Measurements from ENCODE around the gene ZNF319.

The ZNF319 gene

DNA sequence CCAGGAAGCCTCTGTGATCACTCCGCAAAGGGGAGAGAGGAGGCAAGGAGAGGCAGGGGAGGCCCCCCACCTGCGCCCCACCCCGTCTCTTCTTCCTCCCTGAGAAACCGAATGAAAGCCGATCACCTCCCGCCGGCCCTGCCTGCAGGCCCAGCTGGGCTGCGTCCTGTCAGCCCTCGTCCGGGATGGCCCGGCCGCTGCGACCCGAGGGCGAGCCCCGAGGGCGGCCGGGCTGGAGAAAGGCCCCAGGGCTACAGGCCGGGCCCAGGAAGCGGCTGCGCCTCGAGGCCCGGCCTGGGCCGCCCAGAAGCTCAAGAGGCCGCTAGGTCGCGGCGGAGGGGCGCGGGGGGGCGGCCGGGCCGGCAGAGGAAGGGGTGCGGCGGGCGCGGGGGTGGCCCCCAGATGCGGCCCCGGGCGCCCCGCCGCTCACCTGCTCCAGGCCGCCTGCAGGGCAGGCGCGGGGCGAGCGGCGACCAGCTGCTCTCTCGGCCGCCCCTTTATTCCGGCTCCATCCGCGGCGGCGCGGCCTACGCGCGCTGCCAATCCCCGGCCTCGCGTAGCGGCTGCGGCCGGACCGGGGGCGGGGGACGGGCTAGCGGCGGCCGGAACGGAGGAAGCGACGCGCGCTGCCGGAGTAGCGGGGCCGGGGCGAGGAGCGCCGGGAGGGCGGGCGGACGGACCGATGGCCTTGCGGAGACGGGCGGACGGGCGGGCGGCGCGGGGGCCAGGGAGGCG, at the start of gene ZNF319:
ZNF319 (minus strand) TSS at position 702 of the 735 bp plus-strand sequence. CDS start 2,407 bp downstream, outside the sequence.
- no peak for FAIRE-seq

DNA sequence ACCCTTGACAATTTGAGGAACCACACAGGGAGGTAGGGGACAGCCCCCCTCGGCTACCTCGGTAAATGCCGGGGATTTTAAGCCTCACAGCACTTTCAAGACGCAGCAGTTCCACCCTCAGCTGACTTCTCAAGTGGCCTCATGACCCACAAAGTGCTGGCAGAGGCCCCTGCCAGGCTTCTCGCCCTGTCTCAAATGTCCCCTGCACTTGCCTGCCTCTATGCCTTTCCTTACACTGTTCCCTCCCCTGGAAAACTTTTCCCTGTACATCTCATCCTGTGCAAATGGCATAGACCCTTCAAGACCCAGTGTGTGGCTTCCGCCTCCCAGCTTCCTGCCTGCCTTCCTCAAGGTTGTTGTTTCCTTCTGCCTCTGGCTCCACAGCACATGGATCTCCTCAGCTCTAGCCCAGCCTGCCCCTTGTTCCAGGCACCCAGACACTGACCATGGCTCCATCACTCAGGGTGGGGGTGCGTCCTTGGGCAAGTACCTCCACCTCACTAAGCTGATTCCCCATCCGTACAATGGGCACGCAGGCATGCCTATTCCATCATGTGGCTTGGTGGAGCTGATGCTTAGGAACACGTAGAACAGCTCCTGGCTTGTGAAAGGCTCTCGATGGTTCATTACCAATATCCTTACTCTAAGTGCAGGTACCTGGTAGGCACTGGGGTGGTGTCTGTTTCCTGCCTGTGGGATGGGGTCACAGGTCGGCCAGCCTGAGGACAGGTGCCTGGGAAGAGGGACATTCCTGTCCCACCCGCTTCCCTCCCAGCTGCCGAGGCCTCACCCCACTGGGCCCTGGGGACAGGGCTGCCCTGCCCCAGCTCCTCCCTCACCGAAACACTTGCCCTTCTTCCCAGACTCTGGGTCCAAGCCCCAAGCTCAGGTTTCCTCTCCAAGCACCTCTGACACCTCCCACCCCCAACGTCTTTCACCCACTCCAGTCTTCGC, 49.0 kb upstream of the ZNF319 start:
- FAIRE-seq, result no peak

- FAIRE-seq, result no peak
Observed at GRCh38 chr16:58048494-58049231, 48.2 kb upstream of the ZNF319 start.

DNA sequence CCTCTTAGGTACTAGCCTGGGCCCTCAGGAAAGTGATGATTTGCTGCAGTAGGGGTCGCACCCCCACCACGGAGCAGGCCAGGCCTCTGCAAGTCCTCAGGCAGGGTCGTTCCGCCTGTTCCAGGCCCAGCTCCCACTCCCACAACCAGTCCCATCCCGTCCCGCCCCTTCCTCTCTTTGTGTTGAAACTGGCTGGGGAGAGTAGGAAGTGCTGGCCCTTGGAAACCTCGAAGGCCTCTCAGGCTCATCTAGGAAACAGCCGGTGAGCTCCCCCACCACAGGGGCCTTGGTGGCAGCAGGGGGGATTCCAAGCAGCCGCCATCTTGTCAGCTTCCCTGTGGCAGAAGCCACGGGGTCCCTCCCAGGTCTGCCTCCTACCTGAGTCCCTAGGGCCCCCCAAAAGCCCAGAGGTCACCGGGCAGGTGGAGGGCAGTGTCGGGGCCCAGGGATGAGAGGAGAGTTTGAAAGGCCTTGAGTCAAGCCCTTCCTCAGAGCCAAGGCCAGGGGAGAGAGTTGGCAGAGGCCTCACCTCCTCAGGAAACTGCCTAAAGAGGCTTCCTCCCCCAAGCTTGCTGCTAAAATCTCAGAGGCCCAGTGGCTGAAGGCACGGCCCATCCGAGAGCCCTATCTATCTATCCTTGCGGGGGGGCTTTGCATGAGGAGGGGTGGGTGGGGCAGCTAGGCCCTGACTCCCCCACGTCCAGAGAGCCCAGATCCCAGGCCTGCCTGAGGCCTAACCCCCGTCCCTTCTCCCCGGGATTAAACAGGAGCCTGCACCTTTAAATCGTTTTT, 47.3 kb upstream of the ZNF319 start:
- FAIRE-seq, result no peak

DNA sequence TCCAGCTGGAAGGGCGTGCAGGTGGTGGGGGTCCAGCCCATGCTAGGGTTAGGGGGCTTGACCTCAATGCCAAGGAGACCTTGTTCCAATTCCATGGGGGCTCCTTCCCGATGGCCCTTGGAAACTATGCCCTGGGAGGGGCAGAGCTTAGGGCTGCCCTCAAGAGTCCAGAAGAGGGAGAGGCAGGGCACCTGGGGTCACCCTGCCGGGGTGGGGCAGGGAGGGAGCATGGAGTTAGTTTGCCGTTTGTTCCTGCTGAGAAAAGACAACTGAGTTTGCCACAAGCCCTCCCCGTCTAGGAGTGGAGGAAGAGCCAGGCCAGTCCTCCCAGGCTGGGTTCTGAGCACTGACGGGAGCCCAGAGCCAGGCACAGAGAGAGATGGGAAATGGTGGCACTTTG, 46.5 kb upstream of the ZNF319 start:
- no peak for FAIRE-seq

GRCh38 chr16:58046054-58046881, 45.8 kb upstream of the ZNF319 start:
- no peak for FAIRE-seq

GRCh38 chr16:58045096-58045495, 44.6 kb upstream of the ZNF319 start:
- no peak for FAIRE-seq

- no peak for FAIRE-seq
Observed at GRCh38 chr16:58044266-58045019, 44.0 kb upstream of the ZNF319 start.

DNA sequence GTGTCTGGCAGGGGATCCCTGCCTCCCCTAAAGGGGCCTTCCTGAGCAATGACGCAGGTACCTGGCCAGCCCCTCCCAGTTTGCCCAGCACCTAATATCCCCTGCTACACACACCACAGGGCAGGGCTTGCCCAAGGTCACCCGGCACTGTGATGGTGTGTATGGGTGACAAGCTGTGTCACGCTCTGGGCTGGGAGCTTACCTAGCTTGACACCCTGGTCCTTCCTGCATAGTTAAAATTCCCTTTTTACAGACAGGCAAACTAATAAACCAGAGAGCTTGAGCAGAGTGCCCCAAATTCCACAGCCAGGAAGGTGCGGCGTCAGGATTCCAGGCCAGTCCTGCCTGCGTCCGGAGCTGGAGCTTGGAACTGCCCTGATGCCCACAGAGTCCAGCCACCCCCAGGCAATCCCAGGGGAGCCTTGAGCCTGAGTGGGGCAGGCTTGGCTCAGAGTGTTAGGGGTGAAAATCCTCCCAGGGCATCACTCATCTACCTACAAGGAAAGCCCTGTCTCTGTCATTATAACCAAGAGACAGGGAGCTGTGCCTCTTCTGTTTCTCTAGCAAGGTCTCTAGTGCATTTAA, 43.2 kb upstream of the ZNF319 start:
- no peak for FAIRE-seq

GRCh38 chr16:58042886-58043515, 42.5 kb upstream of the ZNF319 start:
- no peak for FAIRE-seq

GRCh38 chr16:58042001-58042885, 41.8 kb upstream of the ZNF319 start:
- FAIRE-seq, result no peak

DNA sequence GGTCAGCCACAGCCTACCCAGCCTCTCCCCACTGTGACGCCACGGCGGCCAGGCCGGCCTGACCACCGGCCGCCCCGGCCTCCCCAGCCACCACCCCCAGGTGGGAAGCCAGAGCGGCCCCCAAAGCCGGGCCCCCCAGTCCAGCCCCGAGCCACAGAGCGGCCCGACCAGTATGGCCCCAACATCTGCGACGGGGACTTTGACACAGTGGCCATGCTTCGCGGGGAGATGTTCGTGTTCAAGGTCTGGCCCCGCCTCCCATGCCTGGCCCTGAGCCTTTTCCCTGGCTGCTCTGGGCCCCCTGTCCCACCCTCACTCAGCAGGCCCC, 41.1 kb upstream of the ZNF319 start:
- FAIRE-seq, result no peak

GRCh38 chr16:58040945-58041627, 40.6 kb upstream of the ZNF319 start:
- no peak for FAIRE-seq

GRCh38 chr16:58040496-58040846, 40.0 kb upstream of the ZNF319 start:
- FAIRE-seq, result no peak

- FAIRE-seq, result no peak
Observed at GRCh38 chr16:58039829-58040495, 39.5 kb upstream of the ZNF319 start.

DNA sequence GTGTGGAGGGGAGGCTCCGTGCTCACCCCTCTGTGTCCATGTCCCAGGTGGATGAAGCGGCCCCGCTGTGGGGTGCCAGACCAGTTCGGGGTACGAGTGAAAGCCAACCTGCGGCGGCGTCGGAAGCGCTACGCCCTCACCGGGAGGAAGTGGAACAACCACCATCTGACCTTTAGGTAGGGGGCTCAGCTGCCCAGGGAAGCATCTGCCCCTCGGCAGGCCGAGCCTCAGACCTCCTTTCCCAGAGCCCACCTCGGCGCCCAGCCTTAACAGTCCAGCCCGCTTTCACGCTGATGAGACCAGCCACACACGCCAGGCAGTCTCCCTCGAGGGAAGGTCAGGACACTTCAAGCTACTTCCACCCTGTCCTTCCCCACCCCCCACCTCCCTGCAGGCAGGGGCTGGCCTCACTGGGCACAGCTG, 37.8 kb upstream of the ZNF319 start:
- FAIRE-seq, result no peak

- no peak for FAIRE-seq
Observed at GRCh38 chr16:58037365-58038057, 37.0 kb upstream of the ZNF319 start.
